Endothelial cell of hepatic sinusoid (primary cell): ENCODE data around the gene KRT8.

Experiments
- in situ Hi-C: cut with HindIII; loops from 2 replicates; pipeline ENCODE4 v1.10.0; 2017; ENCODE audit warnings: low sequenced_read_pairs

KRT8 gene

GRCh38 chr12:52925717-52926595, 21.1 kb upstream of the KRT8 start:
- in situ Hi-C loops, result no loop called here

- in situ Hi-C loops, result no loop called here
These were observed 20.2 kb upstream of the KRT8 start for GRCh38 chr12:52924764-52925716.

GRCh38 chr12:52921488-52922165, 16.8 kb upstream of the KRT8 start:
- in situ Hi-C loops, result no loop called here

- in situ Hi-C loops, result no loop called here
These were observed 16.1 kb upstream of the KRT8 start for GRCh38 chr12:52920937-52921336.

- in situ Hi-C loops, result no loop called here
These were observed 13.9 kb upstream of the KRT8 start for GRCh38 chr12:52918784-52919183.

GRCh38 chr12:52918351-52918750, 13.5 kb upstream of the KRT8 start:
- in situ Hi-C loops, result no loop called here

- in situ Hi-C loops, result no loop called here
These were observed 12.9 kb upstream of the KRT8 start for GRCh38 chr12:52917800-52918199.

GRCh38 chr12:52916216-52916615, 11.3 kb upstream of the KRT8 start:
- in situ Hi-C loops, result no loop called here

GRCh38 chr12:52915637-52916036, 10.8 kb upstream of the KRT8 start:
- in situ Hi-C loops, result no loop called here

- in situ Hi-C loops, result no loop called here
These were observed 9.8 kb upstream of the KRT8 start for GRCh38 chr12:52914576-52915121.

GRCh38 chr12:52913431-52913821, 8.6 kb upstream of the KRT8 start:
- in situ Hi-C loops, result no loop called here

- in situ Hi-C loops, result no loop called here
These were observed 8.0 kb upstream of the KRT8 start for GRCh38 chr12:52912711-52913430.

- in situ Hi-C loops, result no loop called here
These were observed 5.5 kb upstream of the KRT8 start for GRCh38 chr12:52910248-52910883.

GRCh38 chr12:52909796-52910195, 4.9 kb upstream of the KRT8 start:
- in situ Hi-C loops, result no loop called here

GRCh38 chr12:52909331-52909730, 4.5 kb upstream of the KRT8 start:
- in situ Hi-C loops, result no loop called here

- in situ Hi-C loops, result no loop called here
These were observed 2.4 kb upstream of the KRT8 start for GRCh38 chr12:52907092-52907810.

GRCh38 chr12:52906191-52906601, 1.3 kb upstream of the KRT8 start:
- in situ Hi-C loops, result no loop called here

GRCh38 chr12:52903855-52904508, 894 bp downstream of the KRT8 start:
- in situ Hi-C loops, result no loop called here
